Measurements from ENCODE around the gene VIL1.
A peak's percentile ranks its signal among the peaks of the same experiment; 100 is the strongest.

The VIL1 gene

DNA sequence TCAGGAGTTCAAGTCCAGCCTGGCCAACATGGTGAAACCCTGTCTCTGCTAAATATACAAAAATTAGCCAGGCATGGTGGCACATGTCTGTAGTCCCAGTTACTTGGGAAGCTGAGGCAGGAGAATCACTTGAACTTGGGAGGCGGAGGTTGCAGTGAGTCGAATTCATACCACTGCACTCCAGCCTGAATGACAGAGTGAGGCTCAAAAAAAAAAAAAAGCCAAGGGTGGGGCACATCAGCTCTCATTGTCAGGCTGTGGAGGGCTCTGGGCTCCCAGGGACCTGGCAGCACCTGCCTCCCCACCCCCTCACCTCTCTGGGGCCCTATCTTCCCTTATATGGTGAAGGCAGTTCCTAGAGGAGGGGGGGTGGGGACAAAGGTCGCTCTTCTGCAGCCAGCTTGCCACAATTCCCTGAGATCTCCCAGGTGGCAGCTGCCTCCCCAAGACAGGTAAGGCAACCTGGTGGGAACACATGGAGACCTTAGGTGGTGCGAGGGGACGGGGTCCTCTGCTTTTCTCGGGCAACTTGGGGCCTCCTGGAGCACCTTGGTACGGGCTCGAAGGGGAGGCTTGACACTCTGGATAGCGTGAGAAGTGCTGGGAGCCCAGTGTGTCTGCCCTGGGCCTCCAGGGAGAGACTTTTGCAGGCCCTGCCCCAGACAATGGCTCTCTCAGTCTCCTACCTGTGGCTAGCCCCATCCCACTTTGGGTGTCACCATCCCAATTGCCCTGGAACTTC is at the start of gene VIL1:
VIL1 (plus strand) TSS at position 407 of the 742 bp plus-strand sequence. CDS start 4,656 bp downstream, outside the sequence.
- DNase-seq (ENCODE audit: low spot score) = no peak

DNA sequence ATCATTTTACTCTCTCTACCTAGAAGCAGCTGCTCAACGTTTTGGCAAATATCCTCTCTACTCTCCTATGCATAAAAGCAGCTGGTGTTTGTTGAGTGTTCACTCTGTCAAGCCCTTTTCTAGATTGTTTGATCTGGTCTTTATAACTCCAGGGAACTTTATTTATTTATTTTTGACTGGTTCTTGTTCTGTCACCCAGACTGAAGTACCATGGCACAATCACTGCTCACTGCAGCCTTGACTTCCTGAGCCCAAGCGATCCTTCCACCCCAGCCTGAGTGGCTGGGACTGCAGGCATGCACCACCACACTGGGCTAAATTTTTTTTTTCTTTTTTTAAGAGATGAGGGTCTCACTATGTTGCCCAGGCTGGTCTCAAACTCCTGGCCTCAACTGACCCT is 49.6 kb upstream of the VIL1 start:
- no peak for DNase-seq (ENCODE audit: low spot score)

- peak; percentile 62 for DNase-seq (ENCODE audit: low spot score)
Measured at GRCh38 chr2:218370410-218371063, 48.4 kb upstream of the VIL1 start.

GRCh38 chr2:218371983-218372350 is 47.0 kb upstream of the VIL1 start:
- DNase-seq (ENCODE audit: low spot score) = no peak

DNA sequence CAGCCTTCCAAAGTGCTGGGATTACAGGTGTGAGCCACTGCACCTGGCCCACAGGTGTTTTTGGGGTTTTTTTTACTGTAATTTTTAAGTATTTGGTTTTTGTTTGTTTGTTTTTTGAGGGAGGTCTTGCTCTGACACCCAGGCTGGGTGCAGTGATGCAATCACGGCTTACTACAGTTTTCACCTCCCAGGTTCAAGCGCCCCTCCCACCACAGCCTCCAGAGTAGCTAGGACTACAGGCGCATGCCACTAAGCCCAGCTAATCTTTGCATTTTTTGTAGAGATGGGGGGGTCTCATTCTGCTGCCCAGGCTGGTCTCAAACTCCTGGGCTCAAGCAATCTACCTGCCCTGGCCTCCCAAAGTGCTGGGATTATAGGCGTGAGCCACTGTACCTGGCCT is 44.1 kb upstream of the VIL1 start:
- DNase-seq (ENCODE audit: low spot score) = no peak

- no peak for DNase-seq (ENCODE audit: low spot score)
Measured at GRCh38 chr2:218375212-218375611, 43.7 kb upstream of the VIL1 start.

- no peak for DNase-seq (ENCODE audit: low spot score)
Measured at GRCh38 chr2:218378053-218378452, 40.9 kb upstream of the VIL1 start.

- peak; percentile 76 for DNase-seq (ENCODE audit: low spot score)
Measured at GRCh38 chr2:218381916-218382366, 37.0 kb upstream of the VIL1 start, which contains the start of gene SLC11A1. Gene SLC11A1 (plus strand): TSS chr2:218382273. CDS start chr2:218382369, 96 bp downstream.

DNA sequence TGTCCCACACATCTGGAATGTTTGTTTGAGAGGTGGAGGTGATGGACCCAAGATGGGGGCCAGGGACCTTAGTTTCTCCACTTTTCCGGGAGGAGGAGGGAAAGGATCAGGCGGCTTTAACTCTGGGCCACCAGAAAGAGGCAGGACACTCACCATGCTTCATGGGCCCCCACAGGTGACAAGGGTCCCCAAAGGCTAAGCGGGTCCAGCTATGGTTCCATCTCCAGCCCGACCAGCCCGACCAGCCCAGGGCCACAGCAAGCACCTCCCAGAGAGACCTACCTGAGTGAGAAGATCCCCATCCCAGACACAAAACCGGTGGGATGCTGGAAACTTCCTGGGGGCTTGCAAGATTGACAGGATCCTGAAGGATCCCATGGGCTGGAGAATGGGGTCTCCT is 36.1 kb upstream of the VIL1 start:
- no peak for DNase-seq (ENCODE audit: low spot score)

DNA sequence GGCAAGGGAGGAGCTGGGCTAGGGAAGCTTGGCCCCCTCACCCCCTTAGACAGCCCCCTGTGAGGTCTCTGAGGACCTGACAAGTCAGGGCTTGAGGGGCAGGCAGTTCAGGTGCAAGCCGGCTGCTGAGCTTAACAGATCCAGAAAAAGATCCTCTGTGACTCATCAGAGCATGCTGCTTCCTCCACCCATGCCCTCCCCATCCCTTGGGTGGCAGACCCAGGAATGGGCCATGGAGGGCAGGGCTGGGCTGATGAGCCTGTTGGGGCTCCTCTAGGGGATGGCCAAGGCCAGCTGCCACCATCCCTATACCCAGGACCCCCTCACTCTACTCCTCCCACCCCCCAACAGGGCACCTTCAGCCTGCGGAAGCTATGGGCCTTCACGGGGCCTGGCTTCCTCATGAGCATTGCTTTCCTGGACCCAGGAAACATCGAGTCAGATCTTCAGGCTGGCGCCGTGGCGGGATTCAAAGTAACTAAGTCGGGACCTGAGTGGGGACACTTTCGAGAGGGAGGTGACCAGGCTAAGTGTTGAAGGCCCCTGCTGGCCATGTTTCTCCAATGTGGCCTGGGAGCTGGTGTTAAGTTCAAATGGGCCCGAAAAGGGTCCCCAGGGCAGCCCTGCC is 34.9 kb upstream of the VIL1 start:
- DNase-seq (ENCODE audit: low spot score) = no peak

GRCh38 chr2:218384975-218385374 is 33.9 kb upstream of the VIL1 start:
- DNase-seq (ENCODE audit: low spot score) = no peak

GRCh38 chr2:218386505-218387368 is 32.2 kb upstream of the VIL1 start:
- no peak for DNase-seq (ENCODE audit: low spot score)

DNA sequence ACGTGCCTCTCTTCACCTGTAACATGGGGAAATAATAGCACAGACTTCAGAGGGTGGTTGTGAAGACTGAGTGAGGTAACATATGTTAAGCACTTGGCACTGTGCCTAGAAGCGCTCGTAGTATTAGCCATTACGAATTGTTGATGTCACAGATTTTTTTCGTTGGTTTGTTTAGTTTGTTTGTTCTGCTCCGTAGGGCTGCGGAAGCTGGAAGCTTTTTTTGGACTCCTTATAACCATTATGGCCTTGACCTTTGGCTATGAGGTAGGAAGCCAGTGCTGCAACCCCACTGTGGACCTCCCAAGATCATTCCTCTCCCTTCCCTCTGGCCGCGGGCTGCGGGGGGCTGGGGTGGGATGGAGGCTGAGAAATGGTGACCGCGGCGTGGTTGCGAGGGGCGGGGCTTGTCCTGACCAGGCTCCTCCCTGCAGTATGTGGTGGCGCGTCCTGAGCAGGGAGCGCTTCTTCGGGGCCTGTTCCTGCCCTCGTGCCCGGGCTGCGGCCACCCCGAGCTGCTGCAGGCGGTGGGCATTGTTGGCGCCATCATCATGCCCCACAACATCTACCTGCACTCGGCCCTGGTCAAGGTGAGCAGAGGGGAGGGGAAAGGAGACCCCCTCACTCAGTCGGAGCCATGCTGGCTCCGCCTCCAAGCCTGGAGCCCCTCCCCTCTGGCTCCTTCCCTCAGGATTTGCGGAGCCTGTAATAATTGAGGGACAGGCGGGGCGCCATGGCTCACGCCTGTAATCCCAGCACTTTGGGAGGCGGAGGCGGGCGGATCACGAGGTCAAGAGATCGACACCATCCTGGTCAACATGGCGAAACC is 31.3 kb upstream of the VIL1 start:
- peak; percentile 21 for DNase-seq (ENCODE audit: low spot score)

- DNase-seq (ENCODE audit: low spot score) = no peak
Measured at GRCh38 chr2:218389333-218390150, 29.4 kb upstream of the VIL1 start.

DNA sequence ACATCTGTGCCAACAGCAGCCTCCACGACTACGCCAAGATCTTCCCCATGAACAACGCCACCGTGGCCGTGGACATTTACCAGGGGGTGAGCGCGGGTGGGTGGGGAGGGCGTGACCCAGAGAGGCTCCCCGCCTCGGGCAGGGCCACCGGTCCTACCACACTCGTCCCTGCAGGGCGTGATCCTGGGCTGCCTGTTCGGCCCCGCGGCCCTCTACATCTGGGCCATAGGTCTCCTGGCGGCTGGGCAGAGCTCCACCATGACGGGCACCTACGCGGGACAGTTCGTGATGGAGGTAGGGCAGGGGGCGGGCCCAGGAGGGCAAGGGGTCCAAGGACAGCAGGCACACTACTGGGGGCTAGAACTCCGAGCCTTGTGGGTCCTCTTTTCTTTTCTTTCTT is 27.7 kb upstream of the VIL1 start:
- no peak for DNase-seq (ENCODE audit: low spot score)

- DNase-seq (ENCODE audit: low spot score) = no peak
Measured at GRCh38 chr2:218392459-218392858, 26.5 kb upstream of the VIL1 start.

- DNase-seq (ENCODE audit: low spot score) = no peak
Measured at GRCh38 chr2:218392891-218393462, 25.9 kb upstream of the VIL1 start.

DNA sequence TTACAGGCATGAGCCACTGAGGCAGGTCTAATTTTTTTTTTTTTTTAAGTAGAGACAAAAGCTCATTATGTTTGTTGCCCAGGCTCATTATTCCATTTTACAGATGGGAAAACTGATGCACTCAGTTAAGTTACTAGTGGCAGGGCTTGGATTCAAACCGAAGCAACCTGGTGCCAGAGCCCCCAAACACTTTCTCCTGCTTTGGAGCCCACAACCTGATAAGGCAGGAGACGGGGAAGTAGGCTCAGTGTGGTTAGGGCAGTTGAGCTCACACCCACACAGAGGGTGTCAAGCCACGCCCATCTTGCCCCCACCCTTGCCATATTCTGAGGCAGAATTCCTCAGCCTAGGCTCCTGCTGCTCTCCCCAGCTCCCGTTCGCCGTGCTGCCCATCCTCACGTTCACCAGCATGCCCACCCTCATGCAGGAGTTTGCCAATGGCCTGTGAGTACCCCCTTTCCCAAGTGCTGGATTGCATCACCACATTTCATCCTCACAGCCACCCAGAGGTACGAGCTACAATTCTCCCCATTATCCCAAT is 25.1 kb upstream of the VIL1 start:
- no peak for DNase-seq (ENCODE audit: low spot score)

DNA sequence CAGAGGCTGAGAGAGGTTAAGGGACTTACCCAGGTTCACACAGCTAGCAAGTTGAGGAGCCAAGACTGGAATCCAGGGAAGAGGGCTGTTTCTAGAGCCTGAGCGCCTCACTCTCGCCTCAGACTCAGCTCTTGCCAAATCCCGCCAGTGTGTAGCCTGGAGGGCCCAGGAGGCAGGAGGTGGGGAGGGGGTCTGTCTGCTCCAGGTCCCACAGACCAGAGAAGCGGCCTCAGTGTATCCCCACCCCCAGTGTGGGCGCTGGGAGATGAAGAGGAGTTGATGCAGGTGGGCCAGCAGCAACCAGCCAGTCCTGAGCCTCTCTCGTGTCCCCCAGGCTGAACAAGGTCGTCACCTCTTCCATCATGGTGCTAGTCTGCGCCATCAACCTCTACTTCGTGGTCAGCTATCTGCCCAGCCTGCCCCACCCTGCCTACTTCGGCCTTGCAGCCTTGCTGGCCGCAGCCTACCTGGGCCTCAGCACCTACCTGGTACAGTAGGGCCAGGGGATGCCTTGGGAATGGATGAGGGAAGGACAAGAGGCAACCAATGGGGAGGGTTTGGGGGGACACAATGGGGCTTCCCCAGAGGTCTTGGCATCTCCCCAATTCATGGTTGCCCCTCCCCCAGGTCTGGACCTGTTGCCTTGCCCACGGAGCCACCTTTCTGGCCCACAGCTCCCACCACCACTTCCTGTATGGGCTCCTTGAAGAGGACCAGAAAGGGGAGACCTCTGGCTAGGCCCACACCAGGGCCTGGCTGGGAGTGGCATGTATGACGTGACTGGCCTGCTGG is 24.4 kb upstream of the VIL1 start:
- DNase-seq (ENCODE audit: low spot score) = no peak

Data from Ammon's horn (tissue), 1 donor.